HG03103 (cell line): ENCODE data around the gene PAK5.

Experiments
- ATAC-seq: cut with Tn5 transposase; IDR thresholded peaks from one replicate; pipeline ENCODE4 v1.9.1; 2021; ENCODE audit warnings: low read depth; ENCODE audit not compliant: unreplicated experiment

PAK5 gene

GRCh38 chr20:9838378-9839295 is at the start of gene PAK5:
Gene PAK5, minus strand, starts transcription at chr20:9839076. Its CDS starts 194,748 bp downstream, at chr20:9644328.
- ATAC-seq, result no peak

- no peak for ATAC-seq
Observed at GRCh38 chr20:9887706-9888105, 48.8 kb upstream of the PAK5 start.

- no peak for ATAC-seq
Observed at GRCh38 chr20:9886227-9886626, 47.4 kb upstream of the PAK5 start.

GRCh38 chr20:9884666-9885065 is 45.8 kb upstream of the PAK5 start:
- ATAC-seq, result no peak

- no peak for ATAC-seq
Observed at GRCh38 chr20:9884061-9884460, 45.2 kb upstream of the PAK5 start.

- ATAC-seq, result no peak
Observed at GRCh38 chr20:9877932-9878495, 39.1 kb upstream of the PAK5 start.

- ATAC-seq, result no peak
Observed at GRCh38 chr20:9867196-9867980, 28.5 kb upstream of the PAK5 start.

GRCh38 chr20:9852566-9852965 is 13.7 kb upstream of the PAK5 start:
- ATAC-seq, result no peak

GRCh38 chr20:9839626-9840025 is 750 bp upstream of the PAK5 start:
- no peak for ATAC-seq

GRCh38 chr20:9838035-9838377 is 870 bp downstream of the PAK5 start:
- no peak for ATAC-seq

GRCh38 chr20:9837634-9838033 is 1.2 kb downstream of the PAK5 start:
- no peak for ATAC-seq

GRCh38 chr20:9835302-9835701 is 3.6 kb downstream of the PAK5 start:
- ATAC-seq, result no peak

- ATAC-seq, result no peak
Observed at GRCh38 chr20:9831032-9831431, 7.8 kb downstream of the PAK5 start.

GRCh38 chr20:9829835-9830234 is 9.0 kb downstream of the PAK5 start:
- ATAC-seq, result no peak

GRCh38 chr20:9817654-9818053 is 21.2 kb downstream of the PAK5 start:
- no peak for ATAC-seq

GRCh38 chr20:9815632-9816031 is 23.2 kb downstream of the PAK5 start:
- ATAC-seq, result no peak

GRCh38 chr20:9810738-9811137 is 28.1 kb downstream of the PAK5 start:
- no peak for ATAC-seq

GRCh38 chr20:9809271-9809670 is 29.6 kb downstream of the PAK5 start:
- ATAC-seq, result no peak

- ATAC-seq, result no peak
Observed at GRCh38 chr20:9808166-9808565, 30.7 kb downstream of the PAK5 start.

GRCh38 chr20:9807136-9807535 is 31.7 kb downstream of the PAK5 start:
- ATAC-seq, result no peak

- no peak for ATAC-seq
Observed at GRCh38 chr20:9800421-9800820, 38.5 kb downstream of the PAK5 start.
